Progenitor cell of endocrine pancreas (in vitro differentiated cells): ENCODE results near the gene SRP14. TPM values are rescaled to one million over a fixed set of nuclear protein-coding genes. Genes with fewer than 3 reads are reported as not detected.

ENCODE experiments used
- DNase-seq: peaks from one replicate; pipeline ENCODE4 v3.0.0; 2021; ENCODE audit warnings: low spot score; ENCODE audit not compliant: unreplicated experiment
- H3K27ac Mint-ChIP-seq: 2 replicates; pipeline ENCODE4 v1.8.0; 2021; ENCODE audit warnings: mild to moderate bottlenecking, moderate library complexity, mixed read lengths
- H3K27me3 Mint-ChIP-seq: 2 replicates; pipeline ENCODE4 v1.8.0; 2021; ENCODE audit warnings: mixed read lengths
- H3K36me3 Mint-ChIP-seq: 2 replicates; pipeline ENCODE4 v1.8.0; 2022; ENCODE audit warnings: mixed read lengths; ENCODE audit not compliant: insufficient read depth
- H3K4me1 Mint-ChIP-seq: 2 replicates; pipeline ENCODE4 v1.8.0; 2021; ENCODE audit warnings: low read depth, mixed read lengths
- H3K4me3 Mint-ChIP-seq: 2 replicates; pipeline ENCODE4 v1.8.0; 2021; ENCODE audit warnings: low read depth, mild to moderate bottlenecking, moderate library complexity, mixed read lengths
- H3K9me3 Mint-ChIP-seq: 2 replicates; pipeline ENCODE4 v1.8.0; 2021; ENCODE audit warnings: low read depth, mixed read lengths
- total RNA-seq: library from RNA; stranded (reverse); gene quantifications from 2 replicates; pipeline ENCODE4 v1.2.1, GENCODE V29; 2021
- TF ChIP-seq, protein P1 (sequence below): fragments of 200-600 bp; sonication (generic); IDR thresholded peaks from one replicate; pipeline ENCODE4 v1.5.0; 2021; ENCODE audit warnings: antibody characterized with exemption, mild to moderate bottlenecking; ENCODE audit not compliant: unreplicated experiment

The SRP14 gene
- total RNA-seq, 1 donor from 2014 or later = 282 TPM

DNA sequence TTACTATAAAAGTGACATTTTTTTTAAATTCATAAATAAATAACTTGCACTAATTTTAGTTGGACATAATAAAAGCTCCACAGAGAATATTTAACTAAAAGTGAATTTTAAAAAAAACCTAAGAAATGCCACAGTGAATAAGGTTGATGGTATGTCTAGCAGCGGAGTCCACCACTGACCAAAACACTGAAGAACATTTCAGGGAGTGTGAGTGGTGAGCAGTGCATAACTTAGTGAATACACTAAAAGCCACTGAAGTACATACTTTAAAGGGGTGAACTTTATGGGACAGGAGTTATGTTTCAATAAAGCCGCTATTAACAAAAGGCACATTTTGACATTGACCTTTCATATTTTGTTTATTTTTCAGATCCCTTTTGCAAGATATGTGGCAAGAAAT, 32.3 kb downstream of the SRP14 start:
- DNase-seq = no peak
- no peaks in the 10 kb centered on the region for H3K9me3 Mint-ChIP-seq
- TF ChIP-seq, protein P1, sequence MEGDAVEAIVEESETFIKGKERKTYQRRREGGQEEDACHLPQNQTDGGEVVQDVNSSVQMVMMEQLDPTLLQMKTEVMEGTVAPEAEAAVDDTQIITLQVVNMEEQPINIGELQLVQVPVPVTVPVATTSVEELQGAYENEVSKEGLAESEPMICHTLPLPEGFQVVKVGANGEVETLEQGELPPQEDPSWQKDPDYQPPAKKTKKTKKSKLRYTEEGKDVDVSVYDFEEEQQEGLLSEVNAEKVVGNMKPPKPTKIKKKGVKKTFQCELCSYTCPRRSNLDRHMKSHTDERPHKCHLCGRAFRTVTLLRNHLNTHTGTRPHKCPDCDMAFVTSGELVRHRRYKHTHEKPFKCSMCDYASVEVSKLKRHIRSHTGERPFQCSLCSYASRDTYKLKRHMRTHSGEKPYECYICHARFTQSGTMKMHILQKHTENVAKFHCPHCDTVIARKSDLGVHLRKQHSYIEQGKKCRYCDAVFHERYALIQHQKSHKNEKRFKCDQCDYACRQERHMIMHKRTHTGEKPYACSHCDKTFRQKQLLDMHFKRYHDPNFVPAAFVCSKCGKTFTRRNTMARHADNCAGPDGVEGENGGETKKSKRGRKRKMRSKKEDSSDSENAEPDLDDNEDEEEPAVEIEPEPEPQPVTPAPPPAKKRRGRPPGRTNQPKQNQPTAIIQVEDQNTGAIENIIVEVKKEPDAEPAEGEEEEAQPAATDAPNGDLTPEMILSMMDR = no peak
- H3K27me3 Mint-ChIP-seq = no peaks in the 10 kb centered on the region
- H3K36me3 Mint-ChIP-seq = peaks cover 40% of the 10 kb centered on the region
- H3K4me1 Mint-ChIP-seq = peaks cover 23% of the 10 kb centered on the region
- H3K27ac Mint-ChIP-seq = no peak overlapping the region
- H3K4me3 Mint-ChIP-seq = no peak overlapping the region

DNA sequence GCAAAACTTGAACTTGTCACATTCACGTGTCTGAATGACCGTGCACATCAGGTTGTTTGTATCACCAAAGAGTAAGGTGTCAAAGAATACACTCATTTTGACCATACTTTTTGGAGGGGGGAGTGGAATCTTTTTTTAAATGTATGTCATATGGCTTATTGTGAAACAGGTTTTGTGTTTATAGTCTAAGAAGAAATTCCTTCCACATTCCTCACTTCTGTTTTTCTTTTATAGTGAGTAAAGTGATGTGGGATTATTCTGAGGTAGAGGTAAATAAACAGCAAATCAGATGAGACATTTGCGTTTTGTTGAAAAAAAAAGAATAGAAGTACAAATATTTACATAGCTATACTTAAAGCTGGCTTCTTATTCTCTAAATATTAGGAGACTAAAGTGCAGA, 33.0 kb downstream of the SRP14 start:
- TF ChIP-seq, protein P1 = no peak
- H3K4me1 Mint-ChIP-seq = peaks cover 23% of the 10 kb centered on the region
- peaks cover 35% of the 10 kb centered on the region for H3K36me3 Mint-ChIP-seq
- H3K4me3 Mint-ChIP-seq = no peak overlapping the region
- DNase-seq = no peak
- no peaks in the 10 kb centered on the region for H3K9me3 Mint-ChIP-seq
- H3K27me3 Mint-ChIP-seq = no peaks in the 10 kb centered on the region
- H3K27ac Mint-ChIP-seq = no peak overlapping the region

DNA sequence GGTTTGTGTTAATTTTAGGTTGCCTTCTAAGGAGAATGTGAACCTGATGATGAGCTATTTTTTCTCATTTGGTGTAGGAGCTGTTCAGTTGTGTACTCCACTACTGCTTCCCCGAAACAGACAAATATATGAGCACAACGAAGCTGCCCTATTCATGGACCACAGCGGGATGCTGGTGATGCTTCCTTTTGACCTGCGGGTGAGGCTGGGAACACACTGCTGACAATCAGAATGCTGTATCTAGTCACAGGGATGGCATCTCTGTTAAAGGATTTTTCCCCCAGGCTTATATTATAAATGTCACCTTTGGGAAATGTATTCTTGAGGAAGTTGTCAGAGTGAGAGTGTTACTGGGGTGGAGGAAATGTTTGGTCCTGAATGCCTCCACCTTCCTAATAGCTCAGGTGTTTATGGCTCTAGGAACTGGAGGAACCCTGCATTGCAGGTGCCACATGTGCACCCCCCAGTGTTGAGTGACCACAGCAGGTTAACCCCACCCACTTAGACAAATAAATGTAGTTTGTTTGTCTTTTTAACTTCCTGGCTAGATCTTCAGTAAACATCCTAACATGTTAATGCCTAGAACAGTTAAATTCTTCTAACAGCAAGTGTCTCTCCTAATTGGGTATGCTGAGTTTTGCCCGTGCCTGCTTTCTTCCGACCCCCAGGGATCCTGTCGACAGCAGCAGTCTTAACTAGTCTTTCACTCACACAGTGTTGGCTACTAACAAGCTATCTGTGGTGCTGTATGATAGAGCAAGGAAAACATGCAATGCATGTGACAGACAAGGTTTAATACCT, 35.7 kb downstream of the SRP14 start:
- Mint-ChIP-seq H3K9me3 (no peaks in the 10 kb centered on the region), H3K27ac (peak overlapping the region; percentile 25), H3K36me3 (peaks cover 20% of the 10 kb centered on the region), H3K4me3 (no peak overlapping the region), H3K4me1 (peaks cover 16% of the 10 kb centered on the region), H3K27me3 (no peaks in the 10 kb centered on the region)
- TF ChIP-seq, protein P1 = no peak
- DNase-seq = no peak

DNA sequence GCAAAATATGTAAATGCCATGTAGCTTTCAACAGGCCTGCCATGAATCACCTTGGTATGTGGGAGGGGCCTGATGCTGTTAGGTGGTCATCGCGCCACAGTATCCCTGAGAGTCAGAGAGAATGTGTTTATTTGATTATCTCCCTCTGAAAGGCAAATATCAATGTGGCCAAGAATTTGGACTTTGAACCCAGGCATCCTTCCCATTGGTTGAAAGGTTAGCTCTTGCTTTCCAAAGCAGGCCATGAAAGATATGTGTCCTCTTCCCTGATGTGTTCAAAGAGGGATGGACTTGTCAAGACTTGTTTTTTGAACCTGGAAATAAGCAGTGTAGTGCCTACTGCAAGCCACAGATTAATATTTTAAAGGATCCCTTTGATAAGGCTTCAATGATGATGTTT, 36.7 kb downstream of the SRP14 start:
- Mint-ChIP-seq H3K9me3 (no peaks in the 10 kb centered on the region), H3K4me3 (no peak overlapping the region), H3K4me1 (peaks cover 16% of the 10 kb centered on the region), H3K36me3 (peaks cover 17% of the 10 kb centered on the region), H3K27me3 (no peaks in the 10 kb centered on the region), H3K27ac (peak overlapping the region; percentile 69)
- DNase-seq = peak; percentile 11
- TF ChIP-seq, protein P1 = no peak

DNA sequence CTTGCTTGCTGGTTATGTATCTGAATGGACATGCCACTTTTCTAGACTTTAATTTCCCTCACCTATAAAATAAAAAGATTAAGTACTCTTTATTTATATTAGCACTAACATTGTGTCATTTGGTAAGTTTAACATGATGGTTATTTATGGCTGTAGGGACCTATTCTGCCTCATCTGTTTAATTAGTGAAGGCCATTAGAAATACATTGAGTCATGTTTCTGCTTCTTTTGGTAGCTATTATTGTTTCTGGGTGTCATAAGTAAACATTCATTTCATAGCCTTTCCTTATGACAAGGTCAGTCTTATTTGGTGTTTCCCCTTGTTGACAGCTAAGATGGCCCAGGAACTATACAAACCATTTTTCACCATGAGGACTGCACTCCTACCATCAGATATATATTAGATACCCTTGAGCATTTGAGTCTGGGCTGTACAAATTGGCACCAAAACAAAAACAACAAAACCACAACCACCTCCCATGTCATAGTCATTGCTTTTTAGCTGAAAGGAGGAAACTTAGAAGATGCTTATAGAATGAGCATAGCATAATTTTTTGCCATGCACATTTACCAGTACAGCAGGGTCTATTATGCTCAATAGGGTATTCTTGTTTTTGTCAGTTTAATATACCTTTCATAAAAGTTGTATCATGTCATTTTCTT, 39.3 kb downstream of the SRP14 start:
- TF ChIP-seq, protein P1 = no peak
- no peak for DNase-seq
- Mint-ChIP-seq H3K9me3 (no peaks in the 10 kb centered on the region), H3K4me3 (no peak overlapping the region), H3K36me3 (peaks cover 15% of the 10 kb centered on the region), H3K27ac (no peak overlapping the region), H3K27me3 (no peaks in the 10 kb centered on the region), H3K4me1 (peaks cover 16% of the 10 kb centered on the region)
